Nephron (organoid): ENCODE data around the gene HSCB.

Experiments used
- H3K27ac Mint-ChIP-seq, 3 experiments: 2 replicates each; pipeline ENCODE4 v1.8.0; 2020; ENCODE audit warnings: mixed read lengths in 3 of 3, mild to moderate bottlenecking in 2 of 3, moderate library complexity in 1 of 3
- H3K27me3 Mint-ChIP-seq: 2 replicates; pipeline ENCODE4 v1.8.0; 2021; ENCODE audit warnings: low read depth, mild to moderate bottlenecking, moderate library complexity, mixed read lengths
- H3K36me3 Mint-ChIP-seq: 2 replicates; pipeline ENCODE4 v1.8.0; 2020; ENCODE audit warnings: low read depth, mixed read lengths
- H3K4me1 Mint-ChIP-seq: 2 replicates; pipeline ENCODE4 v1.8.0; 2020; ENCODE audit warnings: mixed read lengths
- H3K4me3 Mint-ChIP-seq, 3 experiments: 2 replicates each; pipeline ENCODE4 v1.8.0; 2020; ENCODE audit warnings: mild to moderate bottlenecking in 3 of 3, mixed read lengths in 3 of 3, moderate library complexity in 2 of 3
- H3K9me3 Mint-ChIP-seq: 2 replicates; pipeline ENCODE4 v1.8.0; 2020; ENCODE audit warnings: mixed read lengths
- CTCF ChIP-seq, 3 experiments: fragments of 200-600 bp; sonication (generic); IDR thresholded peaks; one replicate each; pipeline ENCODE4 v1.5.0; 2021; ENCODE audit warnings: antibody characterized with exemption in 3 of 3; ENCODE audit not compliant: unreplicated experiment in 3 of 3

The HSCB gene

GRCh38 chr22:28791841-28792490, 50.1 kb downstream of the HSCB start:
- no peaks in the 10 kb centered on the region for H3K9me3 Mint-ChIP-seq
- H3K27ac Mint-ChIP-seq: peak overlapping the region; percentile 30 to 71 (median 44)
- peaks cover 61% of the 10 kb centered on the region for H3K36me3 Mint-ChIP-seq
- peaks cover 13% of the 10 kb centered on the region for H3K4me1 Mint-ChIP-seq
- no peak overlapping the region for H3K4me3 Mint-ChIP-seq
- no peaks in the 10 kb centered on the region for H3K27me3 Mint-ChIP-seq
- no peak for TF ChIP-seq CTCF (IDR thresholded peaks at IDR 0.05; ENCODE audit: unreplicated experiment in 3 of 3)

DNA sequence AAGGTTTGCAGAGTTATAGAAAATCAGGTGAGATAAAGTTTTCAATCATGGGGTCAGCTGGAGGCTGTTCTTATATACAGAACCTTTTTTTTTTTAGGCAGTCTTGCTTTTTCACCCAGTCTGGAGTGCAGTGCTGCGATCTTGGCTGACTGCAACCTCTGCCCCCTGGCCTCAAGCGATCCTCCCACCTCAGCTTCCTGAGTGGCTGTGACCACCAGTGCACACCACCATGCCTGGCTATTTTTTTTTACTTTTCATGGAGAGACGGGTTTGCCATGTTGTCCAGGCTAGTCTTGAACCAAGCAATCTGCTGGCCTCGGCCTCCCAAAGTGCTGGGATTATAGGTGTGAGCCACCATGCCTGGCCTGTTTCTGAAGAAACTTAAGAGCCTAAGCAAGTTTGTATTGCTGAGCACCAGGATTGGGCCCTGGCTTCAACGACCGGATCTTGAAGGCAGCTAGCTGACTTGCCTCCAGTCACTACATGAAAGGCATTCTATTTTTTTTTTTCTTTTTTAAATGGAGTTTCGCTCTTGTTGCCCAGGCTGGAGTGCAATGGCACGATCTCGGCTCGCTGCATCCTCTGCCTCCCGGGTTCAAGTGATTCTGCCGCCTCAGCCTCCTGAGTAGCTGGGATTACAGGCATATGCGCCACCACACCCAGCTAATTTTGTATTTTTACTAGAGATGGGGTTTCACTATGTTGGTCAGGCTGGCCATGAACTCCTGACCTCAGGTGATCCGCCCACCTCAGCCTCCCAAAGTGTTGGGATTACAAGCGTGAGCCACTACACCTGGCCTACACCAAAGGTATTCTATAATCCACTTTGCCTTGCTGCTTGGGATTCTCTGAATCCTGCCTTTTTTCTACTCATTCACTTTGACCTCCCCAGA, 50.9 kb downstream of the HSCB start:
- no peaks in the 10 kb centered on the region for H3K27me3 Mint-ChIP-seq
- peak overlapping the region; percentile 30 to 71 (median 45) for H3K27ac Mint-ChIP-seq
- peaks cover 65% of the 10 kb centered on the region for H3K36me3 Mint-ChIP-seq
- peaks cover 14% of the 10 kb centered on the region for H3K4me1 Mint-ChIP-seq
- H3K9me3 Mint-ChIP-seq: no peaks in the 10 kb centered on the region
- no peak for TF ChIP-seq CTCF (IDR thresholded peaks at IDR 0.05; ENCODE audit: unreplicated experiment in 3 of 3)
- no peak overlapping the region for H3K4me3 Mint-ChIP-seq

DNA sequence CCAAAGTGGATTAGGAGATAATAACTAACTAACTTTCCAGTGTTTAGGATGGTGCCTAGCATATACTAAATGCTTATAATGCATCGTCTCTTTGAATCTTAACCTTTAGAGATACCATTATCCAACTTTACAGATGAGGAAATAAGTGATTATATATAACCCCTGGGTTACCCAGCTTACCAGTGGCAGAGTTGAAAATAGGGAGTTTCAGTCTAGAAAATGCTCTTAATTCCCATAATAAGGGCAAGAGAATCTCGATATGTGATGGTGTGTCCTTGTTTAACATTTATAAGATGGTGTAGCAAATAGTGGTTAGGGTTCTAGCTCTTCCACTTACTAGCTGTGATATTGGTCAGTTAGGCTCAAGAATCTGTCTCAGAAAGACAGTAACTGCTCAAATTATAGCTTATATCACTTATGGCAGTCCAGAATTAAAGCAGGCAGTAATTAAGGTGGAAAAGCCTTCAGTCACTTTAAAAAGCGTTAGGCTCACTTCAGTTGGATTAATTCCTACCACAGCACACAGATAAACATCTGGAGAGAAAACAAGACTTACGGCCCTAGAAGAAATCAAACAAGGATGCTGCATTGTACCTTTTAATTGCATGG, 52.2 kb downstream of the HSCB start:
- Mint-ChIP-seq H3K4me1 (peaks cover 18% of the 10 kb centered on the region), H3K4me3 (no peak overlapping the region), H3K36me3 (peaks cover 63% of the 10 kb centered on the region), H3K9me3 (no peaks in the 10 kb centered on the region), H3K27me3 (no peaks in the 10 kb centered on the region), H3K27ac (peak overlapping the region in 2 of 3 experiments; percentile 45 to 74)
- TF ChIP-seq CTCF (IDR thresholded peaks at IDR 0.05; ENCODE audit: unreplicated experiment in 3 of 3): no peak

- peaks cover 61% of the 10 kb centered on the region for H3K36me3 Mint-ChIP-seq
- no peak overlapping the region for H3K27ac Mint-ChIP-seq
- H3K4me1 Mint-ChIP-seq: peaks cover 23% of the 10 kb centered on the region
- H3K27me3 Mint-ChIP-seq: no peaks in the 10 kb centered on the region
- H3K9me3 Mint-ChIP-seq: no peaks in the 10 kb centered on the region
- H3K4me3 Mint-ChIP-seq: peak overlapping the region in 1 of 3 experiments; percentile 25
- TF ChIP-seq CTCF (IDR thresholded peaks at IDR 0.05; ENCODE audit: unreplicated experiment in 3 of 3): no peak
Observed at GRCh38 chr22:28795071-28795693, 53.3 kb downstream of the HSCB start.

GRCh38 chr22:28795932-28796856, 54.4 kb downstream of the HSCB start:
- Mint-ChIP-seq H3K9me3 (no peaks in the 10 kb centered on the region), H3K27ac (peak overlapping the region in 2 of 3 experiments; percentile 22 to 30), H3K4me3 (peak overlapping the region in 1 of 3 experiments; percentile 44), H3K27me3 (no peaks in the 10 kb centered on the region), H3K4me1 (peaks cover 30% of the 10 kb centered on the region), H3K36me3 (peaks cover 61% of the 10 kb centered on the region)
- no peak for TF ChIP-seq CTCF (IDR thresholded peaks at IDR 0.05; ENCODE audit: unreplicated experiment in 3 of 3)
